Stomach (tissue), 9 donors: Measurements from ENCODE around the gene ZZZ3. TPM values are rescaled to one million over a fixed set of nuclear protein-coding genes. Genes with fewer than 3 reads are reported as not detected.
"Not testable (repeated sequence)": the region's sequence is repeated elsewhere in the genome, so short reads cannot be mapped to it uniquely, and the experiment has no call there.

ENCODE experiments used
- DNase-seq, 2 donors: peaks; one replicate each; pipeline versions ENCODE4 v3.0.0 to v3.0.0-alpha.2; 2013 to 2019
- H3K27ac ChIP-seq, 5 donors: fragments of 200-600 bp in 4 of 5; sonication (generic) in 4 of 5; one replicate each; pipeline ENCODE4 v1.5.1; 2013 to 2019; ENCODE audit warnings: mild to moderate bottlenecking in 1 of 5, moderate library complexity in 1 of 5
- H3K27me3 ChIP-seq, 3 donors: fragments of 200-600 bp; sonication (generic); one replicate each; pipeline ENCODE4 v1.5.1; 2017 to 2019; ENCODE audit warnings: mixed run types in 1 of 3
- H3K36me3 ChIP-seq, 4 donors: fragments of 200-600 bp; sonication (generic); 1 replicate in 3 of 4; 2 replicates in 1 of 4; pipeline ENCODE4 v1.5.1; 2016 to 2019
- H3K4me1 ChIP-seq, 4 donors: fragments of 200-600 bp; sonication (generic); one replicate each; pipeline ENCODE4 v1.5.1; 2016 to 2019
- H3K4me3 ChIP-seq, 4 donors: fragments of 200-600 bp; sonication (generic) in 3 of 4; one replicate each; pipeline ENCODE4 v1.5.1; 2016 to 2019; ENCODE audit warnings: mild to moderate bottlenecking in 1 of 4
- H3K9me3 ChIP-seq, 4 donors: fragments of 200-600 bp; sonication (generic); one replicate each; pipeline ENCODE4 v1.5.1; 2016 to 2019
- EP300 ChIP-seq: sonication (generic); formaldehyde crosslinking; IDR thresholded peaks from one replicate; pipeline ENCODE4 v1.6.1; 2017; ENCODE audit warnings: antibody characterized with exemption
- POLR2A ChIP-seq, 4 donors: fragments of 450-650 bp; IDR thresholded peaks; one replicate each; pipeline ENCODE4 v1.6.1; 2016; ENCODE audit warnings: antibody characterized with exemption in 4 of 4, control low read depth in 2 of 4, mild to moderate bottlenecking in 1 of 4, moderate library complexity in 1 of 4
- POLR2AphosphoS5 ChIP-seq, 3 donors: sonication (generic); formaldehyde crosslinking; IDR thresholded peaks; one replicate each; pipeline ENCODE4 v1.6.1; 2016; ENCODE audit warnings: antibody characterized with exemption in 3 of 3
- WGBS, 5 donors: extraction: QIAGEN DNeasy Blood & Tissue Kit in 3 of 5; methylation state at CpG; one replicate each; pipeline versions ENCODE4 v1.1.5 to v1.1.7; 2013 to 2018; 5-methylcytosine and 5-hydroxymethylcytosine counted together
- intact Hi-C: fragments of 100-400 bp; cut with DNase I; formaldehyde crosslinking; loops from one replicate; pipeline ENCODE4 v1.15.1; 2023; ENCODE audit warnings: low total_unique reads
- polyA plus RNA-seq, 3 donors: library from polyadenylated mRNA; stranded (reverse); fragments of 200-250 nt; gene quantifications; one replicate each; pipeline ENCODE4 v1.2.3, GENCODE V29; 2013
- total RNA-seq, 5 donors: library from RNA; depleted of rRNA; stranded (reverse); fragments of >200 nt; gene quantifications; one replicate each; pipeline versions ENCODE4 v1.1.0 to v1.2.3, GENCODE V29; 2014 to 2016
- TF ChIP-seq, protein P1 (sequence below), 7 experiments: fragments of 450-650 bp in 4 of 7; fragments of 200-600 bp in 3 of 7; sonication (generic) in 3 of 7; IDR thresholded peaks; one replicate each; pipeline ENCODE4 v1.5.1; 2016 to 2019; ENCODE audit warnings: antibody characterized with exemption in 7 of 7, control low read depth in 2 of 7, mild to moderate bottlenecking in 1 of 7
- donor health status: healthy with polysubstance abuse.
- donor health status: Bipolar disorder and iron deficiency.
- donor health status: healthy.

Gene ZZZ3
- total and polyA plus RNA-seq, 8 donors: 9.1 to 167 (median 39.5) TPM

DNA sequence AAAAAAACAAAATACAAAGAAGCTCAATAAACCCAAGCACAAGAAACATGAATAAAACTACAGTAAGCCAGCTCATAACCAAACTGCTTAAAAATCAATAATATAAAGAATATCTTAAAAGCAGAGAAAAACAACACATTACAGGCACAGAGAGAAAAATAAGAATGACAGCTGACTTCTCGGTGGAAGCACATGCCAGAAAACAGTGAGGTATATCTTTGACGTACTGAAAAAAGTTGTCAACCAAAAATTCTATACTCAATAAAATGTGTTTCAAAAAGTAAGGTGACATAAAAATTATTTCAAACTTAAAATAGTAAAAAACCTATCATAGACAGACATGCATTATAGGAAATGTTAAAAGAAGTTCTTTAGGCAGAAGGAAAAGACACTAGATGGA is 33.3 kb downstream of the ZZZ3 start:
- intact Hi-C loops: no loop called here
- WGBS, 5 donors: 95 to 99% (median 97%) methylated on average over 2 of the region's 2 CpGs
- Histone ChIP-seq H3K27ac (no peak overlapping the region), H3K36me3 (peaks cover 0 to 23% (median 19%) of the 10 kb centered on the region in 4 donors), H3K27me3 (no peaks in the 10 kb centered on the region), H3K4me3 (no peak overlapping the region), H3K4me1 (peaks cover 0 to 11% (median 3%) of the 10 kb centered on the region in 4 donors), H3K9me3 (peaks cover 9 to 21% (median 17%) of the 10 kb centered on the region in 4 donors)
- DNase-seq: no peak
- no peak for TF ChIP-seq POLR2A (IDR thresholded peaks at IDR 0.05)
- TF ChIP-seq EP300: no peak
- TF ChIP-seq, protein P1, sequence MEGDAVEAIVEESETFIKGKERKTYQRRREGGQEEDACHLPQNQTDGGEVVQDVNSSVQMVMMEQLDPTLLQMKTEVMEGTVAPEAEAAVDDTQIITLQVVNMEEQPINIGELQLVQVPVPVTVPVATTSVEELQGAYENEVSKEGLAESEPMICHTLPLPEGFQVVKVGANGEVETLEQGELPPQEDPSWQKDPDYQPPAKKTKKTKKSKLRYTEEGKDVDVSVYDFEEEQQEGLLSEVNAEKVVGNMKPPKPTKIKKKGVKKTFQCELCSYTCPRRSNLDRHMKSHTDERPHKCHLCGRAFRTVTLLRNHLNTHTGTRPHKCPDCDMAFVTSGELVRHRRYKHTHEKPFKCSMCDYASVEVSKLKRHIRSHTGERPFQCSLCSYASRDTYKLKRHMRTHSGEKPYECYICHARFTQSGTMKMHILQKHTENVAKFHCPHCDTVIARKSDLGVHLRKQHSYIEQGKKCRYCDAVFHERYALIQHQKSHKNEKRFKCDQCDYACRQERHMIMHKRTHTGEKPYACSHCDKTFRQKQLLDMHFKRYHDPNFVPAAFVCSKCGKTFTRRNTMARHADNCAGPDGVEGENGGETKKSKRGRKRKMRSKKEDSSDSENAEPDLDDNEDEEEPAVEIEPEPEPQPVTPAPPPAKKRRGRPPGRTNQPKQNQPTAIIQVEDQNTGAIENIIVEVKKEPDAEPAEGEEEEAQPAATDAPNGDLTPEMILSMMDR (IDR thresholded peaks at IDR 0.05): no peak
- TF ChIP-seq POLR2AphosphoS5 (IDR thresholded peaks at IDR 0.05): no peak

DNA sequence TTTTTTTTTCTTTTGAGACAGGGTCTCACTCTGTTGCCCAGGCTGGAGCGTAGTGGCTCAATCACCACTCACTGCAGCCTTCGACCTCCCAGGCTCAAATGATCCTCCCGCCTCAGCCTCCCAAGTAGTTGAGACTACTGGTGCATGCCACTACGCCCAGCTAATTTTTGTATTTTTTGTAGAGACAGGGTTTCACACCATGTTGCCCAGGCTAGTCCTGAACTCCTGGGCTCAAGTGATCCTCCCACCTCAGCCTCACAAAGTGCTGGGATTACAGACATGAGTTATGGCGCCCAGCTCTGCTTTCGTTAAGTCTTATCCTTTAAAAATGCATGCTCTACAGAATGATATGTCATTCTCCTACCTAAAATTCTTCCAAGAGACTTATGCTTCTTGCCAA is 36.2 kb downstream of the ZZZ3 start:
- intact Hi-C loops, H3K4me3 ChIP-seq: not testable (repeated sequence)
- 97 to 99% (median 98%) methylated on average over 6 of the region's 6 CpGs for WGBS, 5 donors

DNA sequence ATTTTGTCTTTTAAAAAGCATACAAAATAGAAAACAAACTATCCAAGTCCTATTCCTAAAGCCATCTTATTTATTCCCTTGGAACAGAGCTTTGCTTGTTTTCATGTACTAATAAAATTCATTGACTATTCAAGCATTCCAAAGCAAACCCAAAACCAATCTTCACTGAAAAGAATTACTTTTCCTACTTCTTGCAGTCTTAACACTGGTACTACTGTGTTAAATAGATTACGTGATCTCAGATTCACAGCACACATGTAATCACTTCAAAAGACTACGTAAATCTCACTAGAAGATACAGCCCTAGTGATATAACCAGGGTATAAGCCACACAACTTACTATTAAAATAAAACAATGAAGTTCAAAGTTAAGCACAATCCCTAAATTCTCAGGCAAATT is 39.0 kb downstream of the ZZZ3 start:
- Histone ChIP-seq H3K4me1 (peaks cover 0 to 19% (median 4%) of the 10 kb centered on the region in 4 donors), H3K36me3 (peaks cover 0 to 27% (median 19%) of the 10 kb centered on the region in 4 donors), H3K4me3 (no peak overlapping the region), H3K27ac (no peak overlapping the region), H3K9me3 (peaks cover 0 to 3% (median under 1%) of the 10 kb centered on the region in 4 donors), H3K27me3 (no peaks in the 10 kb centered on the region)
- WGBS, 5 donors: 77 to 95% (median 93%) methylated on average over 2 of the region's 2 CpGs
- DNase-seq: no peak
- intact Hi-C loops: no loop called here
- no peak for TF ChIP-seq POLR2AphosphoS5 (IDR thresholded peaks at IDR 0.05)
- TF ChIP-seq, protein P1 (IDR thresholded peaks at IDR 0.05): no peak
- TF ChIP-seq POLR2A (IDR thresholded peaks at IDR 0.05): no peak
- TF ChIP-seq EP300: no peak

More for the DNA sequence above, 36.2 kb downstream of the ZZZ3 start:
- Histone ChIP-seq H3K36me3 (peaks cover 0 to 20% (median 17%) of the 10 kb centered on the region in 4 donors), H3K9me3 (peaks cover 9 to 20% (median 17%) of the 10 kb centered on the region in 4 donors)
- H3K4me1 ChIP-seq, DNase-seq, H3K27ac ChIP-seq, H3K27me3 ChIP-seq: not testable (repeated sequence)

DNA sequence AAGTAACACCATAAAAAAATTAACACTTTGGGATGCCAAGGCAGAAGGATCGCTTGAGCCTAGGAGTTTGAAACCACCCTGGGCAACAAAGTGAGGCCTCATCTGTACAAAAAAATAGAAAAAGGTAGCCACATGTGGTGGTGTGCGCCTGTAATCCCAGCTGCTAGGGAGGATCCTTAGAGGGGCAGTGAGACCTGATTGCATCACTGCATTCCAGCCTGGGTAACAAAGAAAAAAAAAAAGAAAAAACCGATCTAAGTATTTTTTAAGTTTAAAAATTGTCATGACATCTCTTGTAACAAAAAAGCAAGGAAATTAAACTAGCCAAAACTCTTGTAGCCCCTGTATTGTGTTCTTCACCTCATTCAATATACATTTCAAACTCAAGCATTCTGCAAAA is 39.5 kb downstream of the ZZZ3 start:
- DNase-seq: no peak
- WGBS, 5 donors: 95 to 99% (median 96%) methylated on average over 3 of the region's 3 CpGs
- TF ChIP-seq POLR2AphosphoS5 (IDR thresholded peaks at IDR 0.05) (no peak), EP300 (no peak), POLR2A (IDR thresholded peaks at IDR 0.05) (no peak)
- TF ChIP-seq, protein P1 (IDR thresholded peaks at IDR 0.05): no peak
- Histone ChIP-seq H3K36me3 (peaks cover 0 to 27% (median 20%) of the 10 kb centered on the region in 4 donors), H3K4me3 (no peak overlapping the region), H3K4me1 (peaks cover 0 to 21% (median 6%) of the 10 kb centered on the region in 4 donors), H3K27ac (no peak overlapping the region), H3K27me3 (no peaks in the 10 kb centered on the region), H3K9me3 (no peaks in the 10 kb centered on the region)
- intact Hi-C loops: no loop called here

DNA sequence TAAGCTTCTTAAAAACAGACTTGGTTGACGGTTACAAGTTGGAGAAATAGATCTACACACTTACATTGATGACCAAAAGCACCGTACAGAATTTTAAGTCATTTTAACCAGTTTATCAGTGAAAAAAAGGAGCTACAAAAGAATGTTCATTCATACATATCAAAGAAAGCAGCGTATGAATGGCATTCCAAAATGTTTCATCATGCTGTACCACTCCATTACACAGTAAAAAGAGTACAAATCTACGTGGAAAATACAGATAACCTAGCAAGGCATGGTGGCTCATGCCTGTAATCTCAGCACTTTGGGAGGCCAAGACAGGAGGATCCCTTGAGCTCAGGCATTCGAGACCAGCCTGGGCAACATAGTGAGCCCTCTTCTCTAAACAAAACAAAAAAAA is 40.3 kb downstream of the ZZZ3 start:
- Histone ChIP-seq H3K9me3 (no peaks in the 10 kb centered on the region), H3K36me3 (peaks cover 0 to 28% (median 20%) of the 10 kb centered on the region in 4 donors), H3K27ac (no peak overlapping the region), H3K4me3 (no peak overlapping the region), H3K27me3 (no peaks in the 10 kb centered on the region), H3K4me1 (peaks cover 0 to 21% (median 6%) of the 10 kb centered on the region in 4 donors)
- TF ChIP-seq, protein P1 (IDR thresholded peaks at IDR 0.05): no peak
- TF ChIP-seq EP300: no peak
- no peak for TF ChIP-seq POLR2AphosphoS5 (IDR thresholded peaks at IDR 0.05)
- no peak for TF ChIP-seq POLR2A (IDR thresholded peaks at IDR 0.05)
- WGBS, 5 donors: 85 to 89% (median 86%) methylated on average over 5 of the region's 5 CpGs
- DNase-seq: no peak
- intact Hi-C loops: no loop called here
